HG02870 (cell line): Measurements from ENCODE around the gene HDAC11.
"Not testable (repeated sequence)": the region's sequence is repeated elsewhere in the genome, so short reads cannot be mapped to it uniquely, and the experiment has no call there.

Experiments
- ATAC-seq: cut with Tn5 transposase; IDR thresholded peaks from one replicate; pipeline ENCODE4 v1.9.1; 2021; ENCODE audit warnings: mild to moderate bottlenecking, moderate library complexity; ENCODE audit not compliant: unreplicated experiment

Gene HDAC11

GRCh38 chr3:13492976-13493866 is 13.1 kb downstream of the HDAC11 start:
- no peak for ATAC-seq

- ATAC-seq = no peak
Measured at GRCh38 chr3:13493867-13494441, 13.8 kb downstream of the HDAC11 start.

GRCh38 chr3:13494463-13495350 is 14.6 kb downstream of the HDAC11 start:
- no peak for ATAC-seq

GRCh38 chr3:13495351-13495813 is 15.3 kb downstream of the HDAC11 start:
- ATAC-seq = no peak

- peak; percentile 67 for ATAC-seq
Measured at GRCh38 chr3:13495921-13496723, 16.0 kb downstream of the HDAC11 start.

- ATAC-seq = no peak
Measured at GRCh38 chr3:13496879-13497278, 16.8 kb downstream of the HDAC11 start.

GRCh38 chr3:13497386-13497785 is 17.3 kb downstream of the HDAC11 start:
- no peak for ATAC-seq

GRCh38 chr3:13498354-13499060 is 18.4 kb downstream of the HDAC11 start:
- ATAC-seq = no peak

- not testable (repeated sequence) for ATAC-seq
Measured at GRCh38 chr3:13499246-13499645, 19.1 kb downstream of the HDAC11 start.

- no peak for ATAC-seq
Measured at GRCh38 chr3:13500133-13500885, 20.2 kb downstream of the HDAC11 start.

GRCh38 chr3:13501056-13501455 is 20.9 kb downstream of the HDAC11 start:
- no peak for ATAC-seq

- no peak for ATAC-seq
Measured at GRCh38 chr3:13501521-13501920, 21.4 kb downstream of the HDAC11 start.

GRCh38 chr3:13501958-13502790 is 22.1 kb downstream of the HDAC11 start:
- ATAC-seq = no peak

GRCh38 chr3:13502791-13503060 is 22.6 kb downstream of the HDAC11 start:
- ATAC-seq = no peak

- ATAC-seq = no peak
Measured at GRCh38 chr3:13504161-13504831, 24.2 kb downstream of the HDAC11 start.

GRCh38 chr3:13505147-13506130 is 25.3 kb downstream of the HDAC11 start:
- no peak for ATAC-seq

GRCh38 chr3:13506239-13506638 is 26.1 kb downstream of the HDAC11 start:
- no peak for ATAC-seq
